NCI-H2029 treated with DMSO at 0.1 percent for 48 hours (cell line): Measurements from ENCODE around the gene EIF4E1B.

Experiments used
- DNase-seq: peaks from one replicate; lab custom pipeline; 2025; lab: John Stamatoyannopoulos, UW

The EIF4E1B gene

GRCh38 chr5:176692326-176692725 lies 61.9 kb downstream of the EIF4E1B start:
- no peak for DNase-seq

- peak; percentile 21 for DNase-seq
These were observed 62.5 kb downstream of the EIF4E1B start for GRCh38 chr5:176692839-176693476.

GRCh38 chr5:176693477-176693851 lies 63.0 kb downstream of the EIF4E1B start:
- no peak for DNase-seq

GRCh38 chr5:176694146-176694545 lies 63.7 kb downstream of the EIF4E1B start:
- DNase-seq = no peak

- DNase-seq = no peak
These were observed 64.2 kb downstream of the EIF4E1B start for GRCh38 chr5:176694631-176695030.

- DNase-seq = peak; percentile 9
These were observed 64.6 kb downstream of the EIF4E1B start for GRCh38 chr5:176695073-176695472.
